Natural killer cell treated with Interleukin-12 subunit alpha and Interleukin-12 subunit beta and Interleukin-15 and Interleukin-18, amount 100 ng/mL, for 72 hours (primary cell): ENCODE data around the gene DCUN1D1. TPM values are rescaled to one million over a fixed set of nuclear protein-coding genes. Genes with fewer than 3 reads are reported as not detected.
A peak's percentile ranks its signal among the peaks of the same experiment; 100 is the strongest.

Experiments used
- ATAC-seq, 2 donors: fragments of 150-1000 bp; cut with Tn5 transposase in 1 of 2; sonication (Bioruptor Pico), chemical (Tn5 transposase) in 1 of 2; 2 replicates each; pipeline ENCODE4 v1.10.0; 2021
- DNase-seq: peaks from one replicate; pipeline ENCODE4 v3.0.0; 2022; ENCODE audit warnings: low spot score
- H3K27ac Mint-ChIP-seq, 2 donors: 1 replicate in 1 of 2; 2 replicates in 1 of 2; pipeline ENCODE4 v1.8.0; 2022; ENCODE audit warnings: mixed read lengths in 2 of 2, mild to moderate bottlenecking in 1 of 2, moderate library complexity in 1 of 2
- H3K27me3 Mint-ChIP-seq, 2 donors: 1 replicate in 1 of 2; 2 replicates in 1 of 2; pipeline ENCODE4 v1.8.0; 2022; ENCODE audit warnings: mixed read lengths in 2 of 2
- H3K36me3 Mint-ChIP-seq: one replicate; pipeline ENCODE4 v1.8.0; 2022; ENCODE audit warnings: mixed read lengths
- H3K4me1 Mint-ChIP-seq, 2 donors: 1 replicate in 1 of 2; 2 replicates in 1 of 2; pipeline ENCODE4 v1.8.0; 2022; ENCODE audit warnings: low read depth in 2 of 2, mixed read lengths in 2 of 2, mild to moderate bottlenecking in 1 of 2
- H3K4me3 Mint-ChIP-seq: one replicate; pipeline ENCODE4 v1.8.0; 2022; ENCODE audit warnings: mixed read lengths
- H3K9me3 Mint-ChIP-seq: 2 replicates; pipeline ENCODE4 v1.8.0; 2022; ENCODE audit warnings: mixed read lengths
- total RNA-seq, 2 donors: library from RNA; stranded (reverse); gene quantifications; one replicate each; pipeline ENCODE4 v1.2.3, GENCODE V29; 2022

Gene DCUN1D1
- total RNA-seq, 2 donors from 2014 or later: 49.6 to 55.9 TPM

GRCh38 chr3:182910936-182911781 is 69.2 kb downstream of the DCUN1D1 start:
- Mint-ChIP-seq H3K27ac (peak overlapping the region; percentile 38 to 69), H3K9me3 (no peaks in the 10 kb centered on the region), H3K4me3 (peak overlapping the region; percentile 21), H3K36me3 (peaks cover 7% of the 10 kb centered on the region), H3K4me1 (peaks cover 38 to 55% of the 10 kb centered on the region in 2 donors), H3K27me3 (no peaks in the 10 kb centered on the region)
- ATAC-seq: peak; percentile 78 to 80
- no peak for DNase-seq

DNA sequence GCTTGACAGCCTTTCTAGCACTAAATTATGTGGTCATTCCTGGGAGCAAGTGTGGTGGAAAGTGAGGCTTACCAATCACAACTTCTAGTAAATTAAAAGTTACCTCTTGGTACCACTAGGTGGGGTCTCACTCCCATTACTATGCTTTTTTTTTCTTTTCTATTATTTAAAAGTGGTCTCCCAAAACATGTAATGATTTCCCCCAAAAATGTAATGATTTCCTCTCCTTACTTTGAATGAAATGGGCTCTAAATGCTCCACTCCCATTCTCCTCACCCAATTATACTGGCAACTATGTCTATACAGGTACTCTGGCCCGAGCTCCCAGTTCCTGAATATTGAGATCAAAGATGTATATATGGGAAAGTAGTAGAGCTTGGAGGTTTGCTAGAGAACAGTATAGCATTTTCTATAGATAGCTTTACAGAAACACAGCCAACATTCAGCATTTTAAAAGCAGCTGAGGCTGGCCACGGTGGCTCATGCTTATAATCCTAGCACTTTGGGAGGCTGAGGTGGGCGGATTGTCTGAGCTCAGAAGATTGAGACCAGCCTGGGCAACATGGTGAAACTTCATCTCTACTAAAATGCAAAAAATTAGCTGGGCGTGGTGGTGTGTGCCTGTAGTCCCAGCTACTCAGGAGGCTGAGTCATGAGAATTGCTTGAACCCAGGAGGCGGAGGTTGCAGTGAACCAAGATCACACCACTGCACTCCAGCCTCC is 70.9 kb downstream of the DCUN1D1 start:
- DNase-seq (no peak), ATAC-seq (no peak)
- Mint-ChIP-seq H3K9me3 (no peaks in the 10 kb centered on the region), H3K27ac (no peak overlapping the region), H3K36me3 (peaks cover 2% of the 10 kb centered on the region), H3K4me3 (no peak overlapping the region), H3K4me1 (peaks cover 34 to 47% of the 10 kb centered on the region in 2 donors), H3K27me3 (no peaks in the 10 kb centered on the region)

- Mint-ChIP-seq H3K4me3 (no peak overlapping the region), H3K4me1 (peaks cover 27 to 38% of the 10 kb centered on the region in 2 donors), H3K9me3 (no peaks in the 10 kb centered on the region), H3K27me3 (no peaks in the 10 kb centered on the region), H3K36me3 (no peaks in the 10 kb centered on the region), H3K27ac (no peak overlapping the region)
- ATAC-seq: no peak
- DNase-seq: no peak
Observed at GRCh38 chr3:182908471-182908870, 71.9 kb downstream of the DCUN1D1 start.

GRCh38 chr3:182906036-182906435 is 74.3 kb downstream of the DCUN1D1 start:
- peaks cover 12% of the 10 kb centered on the region for H3K36me3 Mint-ChIP-seq
- no peak overlapping the region for H3K4me3 Mint-ChIP-seq
- no peaks in the 10 kb centered on the region for H3K27me3 Mint-ChIP-seq
- peak overlapping the region in 1 of 2 donors; percentile 6 for H3K27ac Mint-ChIP-seq
- no peak for DNase-seq
- H3K9me3 Mint-ChIP-seq: no peaks in the 10 kb centered on the region
- peaks cover 12 to 17% of the 10 kb centered on the region in 2 donors for H3K4me1 Mint-ChIP-seq
- no peak for ATAC-seq

- Mint-ChIP-seq H3K27ac (peak overlapping the region in 1 of 2 donors; percentile 6), H3K9me3 (no peaks in the 10 kb centered on the region), H3K4me3 (no peak overlapping the region), H3K36me3 (peaks cover 12% of the 10 kb centered on the region), H3K27me3 (no peaks in the 10 kb centered on the region), H3K4me1 (peaks cover 9 to 13% of the 10 kb centered on the region in 2 donors)
- no peak for ATAC-seq
- DNase-seq: no peak
Observed at GRCh38 chr3:182905623-182906022, 74.7 kb downstream of the DCUN1D1 start.

GRCh38 chr3:182904164-182904563 is 76.2 kb downstream of the DCUN1D1 start:
- no peak for DNase-seq
- H3K4me1 Mint-ChIP-seq: peaks cover 2 to 3% of the 10 kb centered on the region in 2 donors
- H3K27ac Mint-ChIP-seq: peak overlapping the region in 1 of 2 donors; percentile 31
- no peak overlapping the region for H3K4me3 Mint-ChIP-seq
- no peaks in the 10 kb centered on the region for H3K9me3 Mint-ChIP-seq
- H3K36me3 Mint-ChIP-seq: peaks cover 17% of the 10 kb centered on the region
- ATAC-seq: no peak
- H3K27me3 Mint-ChIP-seq: no peaks in the 10 kb centered on the region

GRCh38 chr3:182902236-182902635 is 78.1 kb downstream of the DCUN1D1 start:
- Mint-ChIP-seq H3K4me1 (no peaks in the 10 kb centered on the region), H3K4me3 (no peak overlapping the region), H3K27ac (peak overlapping the region in 1 of 2 donors; percentile 4), H3K9me3 (no peaks in the 10 kb centered on the region), H3K27me3 (no peaks in the 10 kb centered on the region), H3K36me3 (peaks cover 17% of the 10 kb centered on the region)
- ATAC-seq: no peak
- no peak for DNase-seq

DNA sequence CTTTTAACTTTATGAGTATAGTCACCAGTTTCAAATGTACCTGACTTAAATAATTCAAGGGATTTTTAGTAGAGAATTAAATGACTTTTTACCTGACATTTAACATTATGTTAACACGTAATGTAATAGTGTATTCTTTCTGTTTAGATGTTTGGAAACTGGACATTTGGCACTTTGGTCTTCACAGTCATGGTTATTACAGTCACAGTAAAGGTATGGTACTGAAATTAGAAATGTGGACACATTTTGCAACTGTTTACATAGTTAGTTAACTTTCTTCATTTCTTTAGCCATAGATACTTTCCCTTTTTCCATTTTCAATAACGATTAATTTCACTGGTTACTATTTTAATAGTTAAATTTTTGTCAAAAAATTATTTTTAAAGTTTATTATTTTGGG is 83.8 kb downstream of the DCUN1D1 start:
- ATAC-seq (no peak), DNase-seq (no peak)
- no peaks in the 10 kb centered on the region for H3K9me3 Mint-ChIP-seq
- H3K4me3 Mint-ChIP-seq: no peak overlapping the region
- H3K27ac Mint-ChIP-seq: peak overlapping the region in 1 of 2 donors; percentile 11
- peaks cover 10% of the 10 kb centered on the region for H3K36me3 Mint-ChIP-seq
- no peaks in the 10 kb centered on the region for H3K27me3 Mint-ChIP-seq
- H3K4me1 Mint-ChIP-seq: peaks cover 0 to 3% of the 10 kb centered on the region in 2 donors

DNA sequence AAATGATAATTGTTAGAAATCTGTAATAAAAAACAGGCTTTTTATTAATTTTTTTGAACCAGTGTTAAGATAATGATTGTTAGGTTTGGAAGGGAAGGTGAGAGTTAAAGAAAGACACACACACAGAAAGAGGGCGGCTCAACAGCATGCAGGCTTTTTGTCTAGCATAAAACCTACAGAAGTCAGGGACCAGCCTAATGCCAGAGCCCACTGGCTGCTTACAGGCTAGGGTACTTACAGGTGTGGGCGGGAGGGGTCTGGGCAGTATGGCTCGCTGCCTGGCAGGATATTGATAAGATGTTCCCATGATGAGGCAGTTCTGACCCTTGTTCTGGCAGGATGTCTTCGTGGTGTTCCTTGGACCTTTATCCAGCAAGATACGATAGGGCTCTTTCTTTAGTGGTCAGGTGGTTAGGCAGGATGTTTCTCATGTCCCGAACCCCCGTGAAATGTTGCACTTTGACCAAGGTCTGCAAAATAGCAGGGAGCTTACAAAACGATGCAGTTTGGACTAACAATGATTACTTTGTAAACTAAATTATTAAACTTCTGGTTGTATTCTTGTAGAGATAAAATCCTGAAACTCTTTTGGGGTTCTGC is 84.7 kb downstream of the DCUN1D1 start:
- Mint-ChIP-seq H3K4me1 (peaks cover 0 to 3% of the 10 kb centered on the region in 2 donors), H3K4me3 (no peak overlapping the region), H3K27ac (no peak overlapping the region), H3K9me3 (no peaks in the 10 kb centered on the region), H3K36me3 (peaks cover 10% of the 10 kb centered on the region), H3K27me3 (no peaks in the 10 kb centered on the region)
- ATAC-seq (no peak), DNase-seq (no peak)

DNA sequence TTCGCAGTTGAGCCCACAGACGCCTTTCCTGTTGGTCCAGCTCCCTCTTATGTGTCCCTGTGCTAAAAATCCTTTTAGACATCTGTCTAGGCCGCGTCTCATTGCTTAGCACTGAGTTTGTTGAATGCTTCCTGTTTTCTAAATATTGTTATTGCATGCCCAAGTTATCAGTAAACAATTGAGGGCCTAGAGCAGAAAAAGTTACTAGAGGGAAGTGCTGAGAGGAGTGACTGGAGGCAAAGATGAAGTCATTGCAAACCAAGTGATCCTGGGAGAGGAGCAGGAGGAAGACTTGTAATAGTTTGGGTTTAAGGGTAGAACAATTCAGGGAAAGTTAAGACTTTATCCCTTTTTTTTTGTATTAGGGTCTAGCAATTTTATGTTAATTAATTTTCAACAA is 88.1 kb downstream of the DCUN1D1 start:
- Mint-ChIP-seq H3K27me3 (no peaks in the 10 kb centered on the region), H3K4me1 (peaks cover 0 to 3% of the 10 kb centered on the region in 2 donors), H3K9me3 (no peaks in the 10 kb centered on the region), H3K27ac (no peak overlapping the region), H3K4me3 (no peak overlapping the region), H3K36me3 (peaks cover 11% of the 10 kb centered on the region)
- no peak for DNase-seq
- no peak for ATAC-seq

GRCh38 chr3:182891364-182891763 is 89.0 kb downstream of the DCUN1D1 start:
- Mint-ChIP-seq H3K27ac (no peak overlapping the region), H3K4me1 (peaks cover 0 to 3% of the 10 kb centered on the region in 2 donors), H3K9me3 (no peaks in the 10 kb centered on the region), H3K27me3 (no peaks in the 10 kb centered on the region), H3K36me3 (peaks cover 11% of the 10 kb centered on the region), H3K4me3 (no peak overlapping the region)
- ATAC-seq (no peak), DNase-seq (no peak)

- no peak overlapping the region for H3K27ac Mint-ChIP-seq
- DNase-seq: no peak
- no peaks in the 10 kb centered on the region for H3K9me3 Mint-ChIP-seq
- H3K27me3 Mint-ChIP-seq: no peaks in the 10 kb centered on the region
- H3K36me3 Mint-ChIP-seq: peaks cover 11% of the 10 kb centered on the region
- no peak for ATAC-seq
- H3K4me1 Mint-ChIP-seq: peaks cover 0 to 3% of the 10 kb centered on the region in 2 donors
- no peak overlapping the region for H3K4me3 Mint-ChIP-seq
Observed at GRCh38 chr3:182889948-182890629, 90.2 kb downstream of the DCUN1D1 start.
